ENCODE measurements around the gene TAF11L3. TPM values are rescaled to one million over a fixed set of nuclear protein-coding genes. Genes with fewer than 3 reads are reported as not detected.
"Not testable (repeated sequence)": the region's sequence is repeated elsewhere in the genome, so short reads cannot be mapped to it uniquely, and the experiment has no call there.

TAF11L3 gene
- total RNA-seq, 1 experiment from 2014 or later = not detected

GRCh38 chr5:17482790-17483189 is 35.4 kb upstream of the TAF11L3 start:
- TF ChIP-seq SIN3A (IDR thresholded peaks at IDR 0.05; ENCODE audit: borderline replicate concordance, insufficient read depth, low read depth, low read length) (no peak), TCF7L2 (IDR thresholded peaks at IDR 0.05; ENCODE audit: low read depth, low read length) (no peak), POLR2AphosphoS5 (IDR thresholded peaks at IDR 0.05; ENCODE audit: low read depth, low read length) (no peak), REST (IDR thresholded peaks at IDR 0.05; ENCODE audit: insufficient read depth in 1 of 2, low read depth in 2 of 2, low read length in 1 of 2) (no peak)
- H3K27me3 ChIP-seq (ENCODE audit: control insufficient read depth, insufficient read depth, low read length) = no peaks in the 10 kb centered on the region
- DNase-seq (ENCODE audit: low read depth, low spot score) = no peak
- BruUV-seq (replicated peaks) = no TSS peak
- POLR2A ChIA-PET = no interaction called here
- ATAC-seq = no peak
- no peaks in the 10 kb centered on the region for H3K9me3 ChIP-seq (ENCODE audit: control insufficient read depth, insufficient read depth, low read depth, low read length)
- H3K27ac ChIP-seq (ENCODE audit: low read length) = no peak overlapping the region
- no peaks in the 10 kb centered on the region for H3K36me3 ChIP-seq (ENCODE audit: control insufficient read depth, insufficient read depth, low read length)
- no peak overlapping the region for H3K4me3 ChIP-seq (ENCODE audit: low read depth in 2 of 2, low read length in 2 of 2)
- no peaks in the 10 kb centered on the region for H3K4me1 ChIP-seq (ENCODE audit: control insufficient read depth, insufficient read depth, low read length)
- in situ Hi-C loops (cut with HindIII; ENCODE audit: low pct_unique_long_range_greater_than_20kb, low sequenced_read_pairs) = no loop called here
- CTCF ChIA-PET = no interaction called here
- intact Hi-C loops (cut with micrococcal nuclease; ENCODE audit: unreplicated experiment) = no loop called here

GRCh38 chr5:17486464-17487173 is 31.5 kb upstream of the TAF11L3 start:
- H3K4me3 ChIP-seq (ENCODE audit: low read depth in 2 of 2, low read length in 2 of 2); H3K27ac ChIP-seq (ENCODE audit: low read length); H3K36me3 ChIP-seq (ENCODE audit: control insufficient read depth, insufficient read depth, low read length); BruUV-seq (replicated peaks); in situ Hi-C loops (cut with HindIII; ENCODE audit: low pct_unique_long_range_greater_than_20kb, low sequenced_read_pairs); H3K9me3 ChIP-seq (ENCODE audit: control insufficient read depth, insufficient read depth, low read depth, low read length); H3K27me3 ChIP-seq (ENCODE audit: control insufficient read depth, insufficient read depth, low read length); DNase-seq (ENCODE audit: low read depth, low spot score); ATAC-seq; intact Hi-C loops (cut with micrococcal nuclease; ENCODE audit: unreplicated experiment); POLR2A ChIA-PET; CTCF ChIA-PET; H3K4me1 ChIP-seq (ENCODE audit: control insufficient read depth, insufficient read depth, low read length): not testable (repeated sequence)

GRCh38 chr5:17487174-17487512 is 31.0 kb upstream of the TAF11L3 start:
- POLR2A ChIA-PET = no interaction called here
- Histone ChIP-seq H3K4me3 (ENCODE audit: low read depth in 2 of 2, low read length in 2 of 2) (no peak overlapping the region), H3K4me1 (ENCODE audit: control insufficient read depth, insufficient read depth, low read length) (no peaks in the 10 kb centered on the region), H3K36me3 (ENCODE audit: control insufficient read depth, insufficient read depth, low read length) (no peaks in the 10 kb centered on the region), H3K9me3 (ENCODE audit: control insufficient read depth, insufficient read depth, low read depth, low read length) (no peaks in the 10 kb centered on the region), H3K27me3 (ENCODE audit: control insufficient read depth, insufficient read depth, low read length) (no peaks in the 10 kb centered on the region), H3K27ac (ENCODE audit: low read length) (no peak overlapping the region)
- DNase-seq (ENCODE audit: low read depth, low spot score) = no peak
- no peak for TF ChIP-seq REST (IDR thresholded peaks at IDR 0.05; ENCODE audit: insufficient read depth in 1 of 2, low read depth in 2 of 2, low read length in 1 of 2)
- no peak for TF ChIP-seq CTCF (IDR thresholded peaks at IDR 0.05)
- no peak for TF ChIP-seq SIN3A (IDR thresholded peaks at IDR 0.05; ENCODE audit: borderline replicate concordance, insufficient read depth, low read depth, low read length)
- no peak for TF ChIP-seq TCF7L2 (IDR thresholded peaks at IDR 0.05; ENCODE audit: low read depth, low read length)
- no peak for TF ChIP-seq POLR2AphosphoS5 (IDR thresholded peaks at IDR 0.05; ENCODE audit: low read depth, low read length)
- ATAC-seq = no peak
- in situ Hi-C loops (cut with HindIII; ENCODE audit: low pct_unique_long_range_greater_than_20kb, low sequenced_read_pairs) = no loop called here
- CTCF ChIA-PET = no interaction called here
- BruUV-seq (replicated peaks) = no TSS peak
- intact Hi-C loops (cut with micrococcal nuclease; ENCODE audit: unreplicated experiment) = no loop called here

GRCh38 chr5:17491257-17491656 is 26.9 kb upstream of the TAF11L3 start:
- intact Hi-C loops (cut with micrococcal nuclease; ENCODE audit: unreplicated experiment); H3K4me3 ChIP-seq (ENCODE audit: low read depth in 2 of 2, low read length in 2 of 2); BruUV-seq (replicated peaks); DNase-seq (ENCODE audit: low read depth, low spot score); POLR2A ChIA-PET; H3K27me3 ChIP-seq (ENCODE audit: control insufficient read depth, insufficient read depth, low read length); H3K36me3 ChIP-seq (ENCODE audit: control insufficient read depth, insufficient read depth, low read length); H3K4me1 ChIP-seq (ENCODE audit: control insufficient read depth, insufficient read depth, low read length); H3K27ac ChIP-seq (ENCODE audit: low read length); in situ Hi-C loops (cut with HindIII; ENCODE audit: low pct_unique_long_range_greater_than_20kb, low sequenced_read_pairs); H3K9me3 ChIP-seq (ENCODE audit: control insufficient read depth, insufficient read depth, low read depth, low read length); CTCF ChIA-PET; ATAC-seq: not testable (repeated sequence)

All from Panc1 (cell line).